GM19455 (cell line): ENCODE results near the gene RANBP17.

Experiments
- ATAC-seq: cut with Tn5 transposase; IDR thresholded peaks from one replicate; pipeline ENCODE4 v1.9.1; 2021; ENCODE audit not compliant: unreplicated experiment

The RANBP17 gene

DNA sequence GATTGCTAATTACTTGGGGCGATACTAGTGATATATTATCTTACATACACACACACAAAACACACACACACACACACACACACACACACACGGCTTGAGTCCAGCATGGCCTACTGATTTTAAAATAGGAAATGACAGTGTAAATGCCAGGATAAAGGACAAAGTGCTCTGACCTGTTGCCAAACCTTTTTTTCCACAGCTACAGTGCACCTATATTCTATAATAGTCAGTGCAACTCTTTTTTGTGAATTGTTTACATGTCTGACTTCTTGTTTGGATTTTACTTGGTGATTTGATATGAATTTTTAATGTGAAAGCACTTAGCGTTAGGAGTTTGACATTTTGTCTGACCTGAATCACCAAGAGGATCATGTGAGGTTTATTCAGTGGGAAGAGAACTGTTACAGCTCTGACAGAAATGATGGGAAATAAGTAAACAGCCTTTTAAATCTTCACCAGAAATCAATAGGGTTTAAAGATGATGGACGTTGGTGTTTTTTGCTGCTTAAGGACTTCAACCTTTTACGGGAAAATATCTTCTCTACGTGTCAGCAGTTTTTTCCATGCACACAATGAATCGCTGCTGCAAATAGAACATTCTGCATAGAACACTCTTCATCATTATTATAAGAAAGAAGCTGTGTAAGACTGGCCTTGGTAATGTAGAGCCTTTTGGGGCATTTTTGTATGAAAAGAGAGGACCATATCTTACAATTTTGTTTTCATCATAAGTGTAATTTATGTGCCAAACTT is 218.5 kb downstream of the RANBP17 start:
- no peak for ATAC-seq

DNA sequence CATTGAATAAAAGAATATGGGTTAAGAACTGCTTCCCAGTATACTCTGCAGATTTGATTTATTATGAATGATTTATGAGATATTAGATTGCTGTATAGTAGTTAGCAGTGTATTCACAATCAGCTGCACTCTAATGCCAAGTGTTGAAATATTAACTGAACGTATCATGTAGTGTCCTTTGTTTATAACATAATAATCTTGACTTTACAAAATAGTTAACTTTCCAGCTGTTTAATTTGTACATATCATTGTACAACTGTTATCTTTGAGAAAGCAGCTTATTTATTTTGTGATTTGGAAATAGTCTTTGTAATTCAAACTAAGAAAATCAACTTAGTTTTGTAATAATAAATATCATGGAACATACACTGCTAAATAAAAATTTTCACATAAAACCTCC is 219.5 kb downstream of the RANBP17 start:
- no peak for ATAC-seq

DNA sequence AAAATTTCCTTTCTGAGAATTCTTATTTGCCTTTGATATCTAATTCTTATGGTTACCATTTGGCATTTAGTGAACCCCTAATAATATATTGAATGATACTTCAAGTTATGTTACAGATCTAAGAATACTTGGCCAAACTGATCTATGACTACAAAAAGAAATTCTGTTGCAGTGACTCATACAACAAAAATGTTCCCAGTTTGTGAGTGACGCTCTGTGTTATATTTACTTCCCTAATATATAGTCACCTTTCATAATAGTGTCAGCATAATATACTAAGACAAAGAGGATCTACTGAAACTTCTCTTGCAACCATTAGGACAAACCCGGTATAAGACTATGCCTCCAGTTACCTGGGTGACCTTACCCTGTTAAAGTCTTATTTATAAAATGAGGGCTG is 230.4 kb downstream of the RANBP17 start:
- no peak for ATAC-seq

DNA sequence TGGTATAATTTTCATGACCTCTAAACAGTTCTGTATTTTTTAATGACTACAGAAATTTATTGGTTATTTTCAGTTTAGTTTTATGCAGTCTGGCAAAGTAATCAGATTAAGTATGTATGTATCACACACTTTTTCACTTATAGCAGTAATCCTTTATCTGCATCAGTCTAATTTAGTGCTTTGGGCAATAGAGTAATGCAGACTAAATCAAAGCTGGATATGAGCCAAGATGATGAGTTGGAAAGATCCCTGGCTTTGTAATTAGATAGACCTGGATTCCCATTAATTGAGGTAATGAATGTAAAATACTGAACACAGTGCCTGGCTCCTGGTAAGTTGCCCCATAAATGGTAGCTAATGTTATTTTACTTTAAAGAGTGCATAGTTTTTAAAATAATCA is 231.8 kb downstream of the RANBP17 start:
- ATAC-seq = no peak

DNA sequence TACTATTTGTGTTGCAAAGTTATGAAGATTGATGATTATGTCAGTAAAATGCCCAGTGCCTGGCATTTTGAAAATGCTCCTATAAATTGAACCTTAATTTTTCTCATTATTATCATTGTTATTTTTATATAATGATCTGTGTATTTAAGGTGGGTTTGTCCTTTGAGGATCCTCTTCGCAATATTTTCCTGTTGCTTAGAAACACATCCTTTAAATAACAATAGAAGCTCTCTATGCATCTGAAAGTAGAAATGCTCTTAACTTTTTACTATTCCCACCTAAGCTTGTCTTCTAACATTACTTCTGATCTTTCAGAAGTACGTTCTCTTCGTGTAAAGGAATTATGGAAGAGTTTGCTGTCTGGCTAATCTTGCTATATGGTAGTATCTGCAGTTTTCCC is 232.5 kb downstream of the RANBP17 start:
- ATAC-seq = no peak

DNA sequence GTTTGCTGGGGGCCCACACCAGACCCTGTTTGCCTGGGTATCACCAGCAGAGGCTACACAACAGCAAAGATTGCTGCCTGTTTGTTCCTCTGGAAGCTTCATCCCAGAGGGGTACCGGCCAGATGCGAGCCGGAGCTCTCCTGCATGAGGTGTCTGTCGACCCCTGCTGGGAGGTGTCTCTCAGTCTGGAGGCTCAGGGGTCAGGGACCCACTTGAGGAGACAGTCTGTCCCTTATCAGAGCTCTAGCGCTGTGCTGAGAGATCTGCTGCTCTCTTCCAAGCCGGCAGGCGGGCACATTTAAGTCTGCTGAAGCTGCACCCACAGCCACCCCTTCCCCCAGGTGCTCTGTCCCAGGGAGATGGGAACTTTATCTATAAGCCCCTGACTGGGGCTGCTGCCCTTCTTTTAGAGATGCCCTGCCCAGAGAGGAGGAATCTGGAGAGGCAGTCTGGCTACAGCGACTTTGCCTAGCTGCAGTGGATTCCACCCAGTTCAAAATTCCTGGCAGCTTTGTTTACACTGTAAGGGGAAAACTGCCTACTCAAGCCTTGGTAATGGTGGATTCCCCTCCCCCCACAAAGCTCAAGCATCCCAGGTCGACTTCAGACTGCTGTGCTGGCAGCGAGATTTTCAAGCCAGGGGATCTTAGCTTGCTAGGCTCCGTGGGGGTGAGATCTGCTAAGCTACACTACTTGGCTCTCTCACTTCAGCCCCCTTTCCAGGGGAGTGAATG is 241.2 kb downstream of the RANBP17 start:
- ATAC-seq = no peak

DNA sequence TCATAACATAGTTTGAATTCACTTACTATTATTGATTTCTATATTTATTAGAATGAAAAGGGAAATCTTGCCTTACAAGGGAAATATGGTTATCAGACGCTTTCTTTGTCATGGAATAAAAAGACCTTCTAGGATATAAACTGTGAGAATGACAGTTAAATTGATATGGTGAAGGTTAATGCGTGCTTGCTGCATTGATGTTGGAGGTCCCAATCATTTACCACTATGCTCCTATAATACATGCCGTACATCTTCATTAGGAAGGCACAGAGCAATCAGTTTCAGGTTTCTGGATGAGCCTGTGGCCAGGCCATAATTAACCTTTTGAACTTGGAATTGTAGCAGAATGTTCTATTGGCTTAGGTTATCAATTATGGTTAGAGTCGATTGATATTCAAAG is 245.9 kb downstream of the RANBP17 start:
- ATAC-seq = no peak

DNA sequence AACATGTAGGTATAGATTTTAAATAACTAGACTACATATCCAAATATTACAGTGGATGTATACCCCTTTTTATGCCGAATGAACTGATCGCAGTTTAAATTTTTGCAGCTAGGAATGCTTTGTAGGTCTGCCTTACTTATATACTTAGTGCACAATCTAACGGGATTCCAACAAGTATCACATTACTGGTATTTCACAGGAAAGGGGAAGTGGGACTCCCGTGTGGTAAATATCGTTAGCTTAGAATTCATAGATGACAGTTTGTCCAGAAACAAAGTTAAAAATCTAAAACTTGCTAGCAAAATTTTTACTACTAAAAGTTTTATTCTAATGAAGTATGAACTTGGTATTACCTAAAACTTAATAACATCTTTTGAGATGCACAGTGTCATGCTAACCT is 253.7 kb downstream of the RANBP17 start:
- ATAC-seq = no peak

DNA sequence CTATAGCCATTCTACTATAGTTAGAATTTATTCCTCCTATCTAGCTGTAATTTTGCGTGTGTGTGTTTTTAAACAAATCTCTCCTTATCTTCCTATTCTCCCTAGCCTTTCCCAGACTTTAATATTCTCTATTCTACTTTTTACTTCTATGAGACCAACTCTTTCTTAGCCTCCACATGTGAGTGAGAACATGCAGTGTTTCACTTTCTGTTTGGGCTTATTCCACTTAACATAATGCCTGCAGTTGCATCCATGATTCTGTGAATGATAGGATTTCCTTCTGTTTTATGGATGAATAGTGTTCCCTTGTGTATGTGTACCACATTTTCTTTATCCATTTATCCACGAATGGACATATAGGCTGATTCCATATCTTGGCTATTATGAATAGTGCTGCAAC is 254.9 kb downstream of the RANBP17 start:
- ATAC-seq = no peak

DNA sequence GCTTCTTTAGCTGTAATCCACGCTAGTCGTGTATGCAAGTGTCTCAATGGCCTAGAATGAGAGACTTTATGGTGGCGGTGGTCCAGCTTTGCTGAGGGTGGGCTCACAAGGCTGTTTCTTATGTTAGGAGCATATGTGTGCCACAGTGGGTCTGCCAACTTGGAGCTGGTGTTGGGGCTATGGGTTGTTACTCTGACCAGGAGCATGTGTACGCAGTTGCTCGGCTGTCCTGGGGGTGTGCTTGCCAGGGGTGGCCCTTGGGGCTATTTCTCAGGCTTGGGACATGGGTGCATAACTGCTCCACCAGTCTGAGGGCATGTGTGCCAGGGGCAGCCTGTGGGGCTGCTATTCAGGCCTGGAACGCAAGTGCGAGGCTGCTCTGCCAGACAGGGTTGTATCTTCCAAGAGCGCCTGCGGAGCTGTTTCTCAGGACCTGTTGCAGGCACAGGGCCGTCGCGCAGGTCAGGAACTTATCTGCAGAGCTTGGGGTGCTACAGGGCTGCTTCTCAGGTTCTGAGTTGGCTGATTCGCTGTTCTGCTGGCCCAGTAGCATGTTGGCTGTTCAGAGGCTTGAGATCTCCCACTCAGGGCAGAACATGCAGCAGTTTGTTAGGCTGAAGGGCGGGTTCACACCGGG is 259.3 kb downstream of the RANBP17 start:
- no peak for ATAC-seq

DNA sequence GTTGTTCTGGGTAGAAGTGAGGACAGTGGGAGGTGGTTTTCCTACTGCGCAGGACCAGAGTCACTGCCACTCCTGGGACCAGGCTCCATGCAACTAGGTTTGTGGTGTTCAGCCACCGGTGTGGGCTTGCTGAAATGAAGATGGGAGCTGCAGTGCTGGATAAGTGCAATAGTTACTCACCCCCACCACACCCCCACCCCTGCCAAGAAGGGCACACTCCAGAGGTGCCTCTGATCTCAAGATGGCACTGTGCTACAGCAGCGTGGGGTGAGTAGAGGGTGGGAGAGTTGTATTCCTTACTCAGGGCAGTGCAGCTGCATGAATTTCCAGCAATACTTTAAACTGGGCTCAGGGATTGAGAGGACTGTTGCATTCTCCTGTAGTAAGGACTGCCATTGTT is 259.8 kb downstream of the RANBP17 start:
- ATAC-seq = no peak

DNA sequence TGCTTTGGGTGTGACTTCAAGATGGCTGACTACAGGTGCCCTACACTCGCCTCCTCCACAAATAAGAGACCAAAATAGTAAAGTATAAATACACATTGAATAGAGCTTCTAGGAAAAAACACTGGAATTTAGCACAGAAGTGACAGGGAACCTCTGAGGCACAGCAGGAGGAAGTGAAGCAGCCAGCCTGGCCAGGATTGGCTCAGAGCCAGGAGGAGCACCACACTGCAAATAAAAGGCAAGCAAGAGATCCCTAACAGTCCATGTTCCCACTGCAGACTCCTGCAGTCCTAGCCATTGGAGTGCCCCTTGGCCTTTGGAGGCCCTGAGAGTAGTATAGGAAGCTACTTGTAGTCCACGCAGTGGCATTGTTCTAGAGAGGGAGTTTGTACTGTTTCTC is 260.6 kb downstream of the RANBP17 start:
- no peak for ATAC-seq

DNA sequence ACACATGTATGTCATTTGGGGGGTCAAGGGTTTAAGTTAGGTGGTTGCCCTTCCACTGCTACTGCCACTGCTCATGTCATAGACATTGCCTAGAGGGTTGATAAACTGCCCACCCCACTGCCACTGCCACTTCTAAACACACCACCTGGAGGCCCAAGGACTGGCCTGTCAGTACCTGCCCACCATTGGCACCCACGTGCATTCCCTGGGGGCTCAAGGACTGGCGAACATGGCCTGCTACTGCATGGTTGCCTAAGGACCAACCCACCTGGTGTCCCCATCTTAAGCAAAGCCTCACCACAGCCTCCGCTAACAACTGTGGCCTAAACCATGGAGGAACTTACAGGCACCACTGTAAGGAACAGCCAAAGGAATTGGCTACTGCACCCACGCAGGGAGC is 261.6 kb downstream of the RANBP17 start:
- no peak for ATAC-seq

DNA sequence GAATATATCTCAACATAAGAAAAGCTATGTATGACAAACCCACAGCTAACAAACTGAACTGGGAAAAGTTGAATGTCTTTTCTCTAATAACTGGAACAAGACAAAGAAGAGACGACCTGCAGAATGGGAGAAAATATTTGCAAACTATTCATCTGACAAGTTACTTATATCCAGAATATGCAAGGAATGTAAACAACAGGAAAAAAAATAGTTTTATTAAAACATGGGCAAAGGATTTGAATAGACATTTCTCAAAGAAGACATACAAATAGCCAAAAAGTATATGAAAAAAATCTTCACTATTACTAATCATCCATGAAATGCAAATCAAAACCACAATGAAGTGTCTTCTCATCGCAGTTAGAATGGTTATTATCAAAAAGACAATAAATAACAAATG is 265.5 kb downstream of the RANBP17 start:
- ATAC-seq = no peak

DNA sequence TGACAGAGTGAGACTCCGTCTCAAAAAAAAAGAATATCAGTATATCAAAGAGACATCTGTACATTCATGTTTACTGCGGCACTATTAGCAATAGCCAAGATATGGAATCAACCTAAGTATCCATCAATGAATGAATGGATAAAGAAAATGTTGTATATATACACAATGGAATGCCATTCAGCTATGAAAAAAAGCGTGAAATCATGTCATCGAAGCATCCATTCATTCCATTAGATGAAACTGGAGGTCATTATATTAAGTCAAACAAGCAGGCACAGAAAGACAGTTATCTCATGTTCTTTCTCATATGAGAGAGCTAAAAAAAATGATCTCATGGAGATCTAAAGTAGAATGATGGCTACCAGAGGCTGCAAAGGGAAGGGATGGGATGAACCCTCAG is 266.3 kb downstream of the RANBP17 start:
- ATAC-seq = no peak

DNA sequence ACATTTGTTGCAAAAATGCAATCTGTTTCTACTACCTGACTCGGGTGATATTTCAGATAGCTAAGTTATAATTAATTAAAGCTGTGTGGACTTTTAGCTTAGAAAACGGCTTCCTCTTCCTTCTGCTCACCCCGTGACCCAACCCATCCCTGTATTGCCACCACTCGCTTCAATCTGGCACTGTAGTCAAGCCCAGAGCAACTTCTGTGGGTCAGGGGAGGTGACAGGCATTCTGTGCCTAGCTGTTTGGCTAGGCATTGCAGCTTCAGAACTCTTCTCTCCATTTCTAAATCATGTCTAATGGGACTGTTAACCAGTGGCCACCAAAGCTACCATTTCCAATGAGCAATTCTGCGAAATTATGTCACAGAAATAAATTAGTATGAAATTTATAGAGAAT is 267.5 kb downstream of the RANBP17 start:
- ATAC-seq = no peak

DNA sequence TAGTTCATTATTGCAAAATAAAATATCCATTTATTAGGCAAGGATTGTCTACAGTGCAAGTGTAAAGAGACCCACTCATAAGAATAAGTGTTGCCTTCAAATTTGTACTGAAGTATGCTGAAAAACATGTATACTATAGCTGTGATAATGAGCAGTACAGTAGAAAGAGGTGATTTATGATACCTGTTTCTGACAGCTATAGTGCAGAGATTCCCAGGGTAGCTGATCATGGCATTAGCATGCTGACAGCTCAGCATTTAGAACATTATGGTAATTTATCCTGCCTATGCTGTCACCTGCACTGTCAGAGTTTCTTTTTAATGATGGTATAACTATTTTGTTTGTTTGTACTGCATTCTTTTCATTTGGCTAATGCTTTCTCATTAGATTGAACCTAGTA is 269.7 kb downstream of the RANBP17 start:
- no peak for ATAC-seq

DNA sequence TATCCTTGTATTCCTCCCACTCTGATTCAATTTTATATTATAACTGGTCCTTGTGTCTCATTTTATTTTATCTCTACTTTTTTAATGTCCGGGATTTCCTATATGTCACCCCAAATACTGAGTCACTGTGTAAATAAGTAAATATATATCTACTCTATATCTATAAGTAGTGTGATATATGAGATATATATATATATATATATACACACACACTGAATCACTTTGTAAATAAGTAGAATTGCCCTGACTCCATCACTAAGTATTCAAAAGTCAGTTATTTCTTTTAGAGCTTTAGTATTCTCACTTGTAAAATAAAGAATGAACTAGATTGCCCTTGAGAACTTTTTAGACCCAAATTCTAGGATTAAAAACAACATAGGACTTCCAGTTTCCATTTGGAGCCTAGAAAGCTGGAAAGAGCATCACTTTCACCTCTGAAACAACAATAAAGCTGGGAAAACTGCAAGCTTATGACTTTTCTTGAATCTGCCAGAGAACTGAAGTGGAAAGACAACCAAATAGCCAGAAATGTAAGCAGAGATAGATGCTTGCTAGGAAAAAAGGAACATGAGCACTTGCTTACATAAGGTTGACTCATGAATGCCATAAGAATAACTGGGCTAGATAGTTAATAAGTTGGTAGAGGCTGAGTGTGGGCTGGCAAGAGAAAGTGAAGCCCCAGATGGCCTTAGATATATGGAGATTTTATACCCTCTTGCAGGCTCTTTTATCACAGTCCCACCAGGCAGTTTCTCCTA is 276.1 kb downstream of the RANBP17 start:
- no peak for ATAC-seq

DNA sequence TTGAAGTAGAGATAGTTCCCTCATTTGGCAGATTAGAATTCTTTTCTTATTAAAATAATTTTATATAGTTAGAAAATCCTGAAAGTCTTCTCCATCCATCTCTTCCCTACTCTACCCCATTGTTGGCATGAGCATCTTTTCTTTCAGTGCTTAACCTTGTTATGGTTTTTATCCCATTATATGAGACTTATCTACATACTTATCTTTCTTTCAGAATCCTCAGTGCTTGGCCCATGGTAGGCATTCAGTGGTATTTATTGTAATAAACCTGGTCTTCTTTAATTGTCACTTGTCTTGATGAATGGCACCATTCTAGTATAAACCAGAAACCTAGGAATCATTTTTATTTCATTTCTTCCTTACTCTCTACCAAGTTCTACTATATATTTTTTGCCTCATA is 277.4 kb downstream of the RANBP17 start:
- no peak for ATAC-seq

DNA sequence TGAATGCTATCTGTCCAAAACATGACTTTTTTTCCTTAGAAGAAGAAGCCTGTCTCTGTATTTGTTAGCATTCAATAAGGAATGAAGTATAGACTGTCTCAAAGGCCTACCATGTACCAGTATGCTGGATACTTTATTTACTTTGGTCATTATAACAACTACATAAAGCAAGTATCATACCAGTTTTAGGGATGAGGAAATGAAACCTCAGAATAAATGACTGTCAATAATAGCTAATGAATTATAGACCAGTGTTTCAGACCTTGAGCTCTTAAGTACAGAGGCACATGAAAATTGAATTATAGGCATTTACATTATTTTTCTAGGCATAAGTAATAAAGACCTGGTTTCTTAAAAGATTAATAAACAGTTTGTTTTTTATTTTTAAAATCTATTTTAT is 280.8 kb downstream of the RANBP17 start:
- ATAC-seq = no peak

DNA sequence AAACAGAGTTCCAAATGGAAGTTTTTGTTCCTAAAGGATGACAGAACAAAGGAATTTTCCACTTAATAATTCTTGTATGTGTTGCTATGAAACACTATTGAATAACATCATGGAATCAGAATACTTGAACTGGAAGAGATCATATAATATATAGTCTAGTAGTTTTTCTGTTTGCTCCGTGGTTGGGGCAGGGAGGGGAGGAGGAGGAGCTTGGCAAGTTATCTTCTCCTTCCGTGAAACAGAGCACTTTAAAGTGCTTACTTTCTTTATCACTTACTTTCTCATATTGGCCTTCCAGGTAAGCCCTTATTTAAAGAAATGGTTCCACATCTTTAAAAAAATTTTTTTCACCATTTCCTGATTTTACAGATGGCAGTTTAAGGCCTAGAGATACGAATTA is 281.4 kb downstream of the RANBP17 start:
- no peak for ATAC-seq

DNA sequence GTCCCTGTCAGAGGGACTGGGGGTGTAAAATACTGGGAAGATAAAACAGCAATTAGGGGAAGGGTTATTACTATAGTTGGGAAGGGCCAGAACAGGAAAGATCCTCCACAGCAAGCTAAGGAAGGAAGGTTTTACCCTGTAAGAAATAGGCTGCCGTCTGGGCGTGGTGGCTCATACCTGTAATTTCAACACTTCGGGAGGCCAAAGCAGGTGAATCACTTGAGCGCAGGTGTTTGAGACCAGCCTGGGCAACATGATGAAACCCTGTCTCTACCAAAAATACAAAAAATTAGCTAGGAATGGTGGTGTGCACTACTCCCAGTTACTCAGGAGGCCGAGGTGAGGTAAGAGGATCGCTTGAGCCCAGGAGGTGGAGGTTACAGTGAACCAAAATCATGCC is 282.1 kb downstream of the RANBP17 start:
- ATAC-seq = no peak
